HepG2 (cell line): ENCODE measurements around the gene OR4Q2. TPM values are rescaled to one million over a fixed set of nuclear protein-coding genes. Genes with fewer than 3 reads are reported as not detected.

Source experiments
- ATAC-seq: fragments of 200-7000 bp; cut with Tn5 transposase; 3 replicates; pipeline ENCODE4 v1.9.1; 2020; ENCODE audit warnings: mild to moderate bottlenecking, moderate library complexity
- BruUV-seq: library from RNA; stranded (reverse); fragments of 400-500 nt; replicated peaks from 2 replicates; lab custom pipeline; 2021; lab: Mats Ljungman, UMichigan
- CTCF ChIA-PET: fragments of 300-600 bp; formaldehyde crosslinking; extraction: SDS; loops from one replicate; lab custom pipeline; 2021; ENCODE audit warnings: low total read pairs, inconsistent platforms, low intra/inter-chr PET ratio; lab: Yijun Ruan, JAX
- POLR2A ChIA-PET: fragments of 350-600 bp; sonication (Branson Sonifier 250); formaldehyde crosslinking; loops from one replicate; lab custom pipeline; 2020; ENCODE audit warnings: antibody characterized with exemption, inconsistent platforms; lab: Yijun Ruan, JAX
- DNase-seq: peaks from one replicate; pipeline ENCODE4 v3.0.0-alpha.2; 2015; ENCODE audit warnings: low spot score
- FAIRE-seq: peaks from 3 replicates; lab custom pipeline; 2011; peaks lifted over from hg19 to GRCh38; lab: Jason Lieb, UNC
- H2AFZ ChIP-seq: one replicate; pipeline ENCODE4 v1.6.1; 2011; ENCODE audit warnings: low read length, inconsistent platforms
- H3K27ac ChIP-seq: fragments of 300-600 bp; 3 replicates; pipeline ENCODE4 v1.8.0; 2011; ENCODE audit warnings: mixed run types, mild to moderate bottlenecking, mixed read lengths, low read length, inconsistent platforms; ENCODE audit not compliant: insufficient read depth; ENCODE audit errors: extremely low read length
- H3K27me3 ChIP-seq, 2 experiments: fragments of 200-600 bp in 1 of 2; 2 replicates in 1 of 2; 3 replicates in 1 of 2; pipeline versions ENCODE4 v1.6.0 to v1.8.0; 2011; ENCODE audit warnings: low read length in 2 of 2, mild to moderate bottlenecking in 2 of 2, moderate library complexity in 2 of 2, inconsistent platforms in 1 of 2; ENCODE audit not compliant: insufficient read depth in 2 of 2, control insufficient read depth in 1 of 2
- H3K36me3 ChIP-seq, 2 experiments: fragments of 200-600 bp in 1 of 2; replicated peaks in 1 of 2; 2 replicates in 1 of 2; 3 replicates in 1 of 2; pipeline versions ENCODE4 v1.5.1 to v1.8.0; 2011; ENCODE audit warnings: low read length in 2 of 2, inconsistent platforms in 1 of 2; ENCODE audit not compliant: insufficient read depth in 2 of 2, control insufficient read depth in 1 of 2
- H3K4me1 ChIP-seq: 2 replicates; pipeline ENCODE4 v1.5.1; 2012; ENCODE audit warnings: low read length, inconsistent platforms; ENCODE audit not compliant: insufficient read depth
- H3K4me2 ChIP-seq: 2 replicates; pipeline ENCODE4 v1.6.0; 2011; ENCODE audit warnings: low read depth, low read length, inconsistent platforms
- H3K4me3 ChIP-seq, 3 experiments: fragments of 200-600 bp in 1 of 3; sonication (generic), shearing (Covaris generic) in 1 of 3; replicated peaks in 1 of 3; 2 replicates each; pipeline ENCODE4 v1.5.1; 2011 to 2016; ENCODE audit warnings: low read length in 3 of 3, inconsistent platforms in 2 of 3, low read depth in 2 of 3, mild to moderate bottlenecking in 2 of 3, control low read depth in 1 of 3, mixed read lengths in 1 of 3; ENCODE audit not compliant: insufficient read depth in 1 of 3
- H3K79me2 ChIP-seq: one replicate; pipeline ENCODE4 v1.6.1; 2011; ENCODE audit warnings: low read length, inconsistent platforms; ENCODE audit not compliant: insufficient read depth
- H3K9ac ChIP-seq: 2 replicates; pipeline ENCODE4 v1.6.0; 2011; ENCODE audit warnings: mild to moderate bottlenecking, low read depth, low read length, inconsistent platforms; ENCODE audit not compliant: insufficient read depth
- H3K9me3 ChIP-seq: 2 replicates; pipeline ENCODE4 v1.5.1; 2012; ENCODE audit warnings: mild to moderate bottlenecking, low read length
- H4K20me1 ChIP-seq: 2 replicates; pipeline ENCODE4 v1.6.0; 2011; ENCODE audit warnings: inconsistent platforms, mild to moderate bottlenecking, low read length, moderate library complexity; ENCODE audit not compliant: insufficient read depth
- BORCS8-MEF2B ChIP-seq: sonication (generic); formaldehyde crosslinking; IDR thresholded peaks from 2 replicates; pipeline ENCODE4 v1.8.0; 2022; ENCODE audit warnings: mild to moderate bottlenecking, missing genetic modification reagents
- KLF13 ChIP-seq: sonication (generic); formaldehyde crosslinking; IDR thresholded peaks from 2 replicates; pipeline ENCODE4 v1.4.0; 2020; ENCODE audit warnings: mild to moderate bottlenecking, missing genetic modification reagents
- NCOA2 ChIP-seq: sonication (generic); formaldehyde crosslinking; IDR thresholded peaks from 2 replicates; pipeline ENCODE4 v1.8.0; 2022; ENCODE audit warnings: inconsistent platforms
- RCOR2 ChIP-seq: IDR thresholded peaks from 2 replicates; pipeline ENCODE4 v1.6.1; 2016; ENCODE audit warnings: missing biosample characterization, missing genetic modification reagents
- TGIF2 ChIP-seq: IDR thresholded peaks from 2 replicates; pipeline ENCODE4 v1.6.1; 2016; ENCODE audit warnings: control low read depth, missing compliant biosample characterization
- ZFP36 ChIP-seq: fragments of 150-350 bp; IDR thresholded peaks from 2 replicates; pipeline ENCODE4 v1.6.1; 2018; ENCODE audit warnings: borderline replicate concordance, low read length, low read depth; ENCODE audit not compliant: partially characterized antibody
- ZNF282 ChIP-seq: fragments of 450-650 bp; IDR thresholded peaks from 2 replicates; pipeline ENCODE4 v1.6.1; 2018; ENCODE audit not compliant: partially characterized antibody
- ZNF432 ChIP-seq: sonication (generic); formaldehyde crosslinking; IDR thresholded peaks from 2 replicates; pipeline ENCODE4 v1.5.0; 2020; ENCODE audit warnings: missing genetic modification reagents, mild to moderate bottlenecking, borderline replicate concordance
- ZNF558 ChIP-seq: sonication (generic); formaldehyde crosslinking; IDR thresholded peaks from 2 replicates; pipeline ENCODE4 v1.9.0; 2022; ENCODE audit warnings: mild to moderate bottlenecking, missing genetic modification reagents, borderline replicate concordance
- ZNF563 ChIP-seq: sonication (generic); formaldehyde crosslinking; IDR thresholded peaks from 2 replicates; pipeline ENCODE4 v1.8.0; 2022; ENCODE audit warnings: mild to moderate bottlenecking, moderate library complexity, missing genetic modification reagents
- ZNF709 ChIP-seq: sonication (generic); formaldehyde crosslinking; IDR thresholded peaks from 2 replicates; pipeline ENCODE4 v1.5.0; 2020; ENCODE audit warnings: mild to moderate bottlenecking, missing genetic modification reagents
- WGBS: methylation state at CpG from one replicate; pipeline ENCODE4 v1.1.6; 2017; ENCODE audit warnings: low lambda C conversion rate; 5-methylcytosine and 5-hydroxymethylcytosine counted together
- in situ Hi-C: cut with HindIII; loops from 2 replicates; pipeline ENCODE4 v1.10.0; 2017; ENCODE audit warnings: low pct_unique_long_range_greater_than_20kb; ENCODE audit not compliant: extremely low pct_ligation_motif_present
- intact Hi-C: fragments of 100-400 bp; cut with micrococcal nuclease; formaldehyde crosslinking; loops from one replicate; pipeline ENCODE4 v1.10.0; 2022; ENCODE audit not compliant: unreplicated experiment
- polyA plus RNA-seq, 8 experiments: library from polyadenylated mRNA; depleted of rRNA in 3 of 8; stranded (reverse) in 7 of 8; unstranded in 1 of 8; fragments of >200 nt; fragmentation: Illumina TruSeq in 4 of 8; extraction: Trizol in 4 of 8; gene quantifications; 2 replicates each; pipeline versions ENCODE4 v1.2.1 to v1.2.3, GENCODE V29; 2011 to 2016; ENCODE audit warnings: low read depth in 4 of 8, missing spikeins in 1 of 8, mixed read lengths in 1 of 8; ENCODE audit not compliant: insufficient read depth in 1 of 8
- total RNA-seq, 5 experiments: library from RNA; depleted of rRNA; stranded (reverse); fragments of >200 nt; fragmentation: Illumina TruSeq; extraction: Trizol; gene quantifications; 2 replicates each; pipeline ENCODE4 v1.2.3, GENCODE V29; 2016; ENCODE audit warnings: low read depth in 1 of 5
- TF ChIP-seq, protein P1 (sequence below): fragments of 450-650 bp; IDR thresholded peaks from 2 replicates; pipeline ENCODE4 v1.6.1; 2017
- TF ChIP-seq, protein P2 (sequence below): sonication (generic); formaldehyde crosslinking; IDR thresholded peaks from 2 replicates; pipeline ENCODE4 v1.4.0; 2020; ENCODE audit warnings: missing genetic modification reagents
- TF ChIP-seq, protein P3 (sequence below): sonication (generic); formaldehyde crosslinking; IDR thresholded peaks from 2 replicates; pipeline ENCODE4 v1.5.0; 2020; ENCODE audit warnings: mild to moderate bottlenecking, low read depth, missing genetic modification reagents, borderline replicate concordance
- TF ChIP-seq, protein P4 (sequence below), 2 experiments: sonication (generic) in 1 of 2; formaldehyde crosslinking in 1 of 2; IDR thresholded peaks; 2 replicates each; pipeline versions ENCODE4 v1.5.1 to v1.6.1; 2011 to 2020; ENCODE audit warnings: borderline replicate concordance in 1 of 2, low read depth in 1 of 2, low read length in 1 of 2, mild to moderate bottlenecking in 1 of 2, missing genetic modification reagents in 1 of 2, moderate library complexity in 1 of 2
- TF ChIP-seq, protein P5 (sequence below): sonication (generic); formaldehyde crosslinking; conservative IDR thresholded peaks from 2 replicates; pipeline ENCODE4 v1.8.0; 2022; ENCODE audit warnings: mild to moderate bottlenecking, moderate library complexity, missing genetic modification reagents
- TF ChIP-seq, protein P6 (sequence below): sonication (generic); formaldehyde crosslinking; IDR thresholded peaks from 2 replicates; pipeline ENCODE4 v1.5.1; 2020; ENCODE audit warnings: missing genetic modification reagents, mild to moderate bottlenecking, borderline replicate concordance

Gene OR4Q2
- total and polyA plus RNA-seq, 2 of the 13 experiments (the other 11 are each of a cell fraction or from before 2014, with no cell fraction given), result not detected

DNA sequence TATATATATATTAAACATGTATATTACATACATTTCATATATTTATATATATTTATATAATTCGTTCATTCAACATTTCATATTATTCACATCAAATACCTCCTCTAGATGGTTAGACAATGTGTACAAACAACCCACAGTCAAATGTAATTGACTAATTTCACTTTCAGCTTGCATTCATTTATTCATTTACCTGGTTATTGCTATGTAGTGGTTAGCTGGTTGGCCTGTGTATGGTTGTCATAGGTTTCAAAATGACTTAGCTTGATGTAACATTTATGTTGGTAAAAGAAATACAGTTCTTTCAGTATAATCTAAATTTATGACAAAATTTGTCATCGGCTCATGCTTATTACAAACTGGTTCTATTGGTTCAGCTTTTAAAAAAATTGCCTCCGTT lies 33.5 kb downstream of the OR4Q2 start (continued):
- TF ChIP-seq, protein P1, sequence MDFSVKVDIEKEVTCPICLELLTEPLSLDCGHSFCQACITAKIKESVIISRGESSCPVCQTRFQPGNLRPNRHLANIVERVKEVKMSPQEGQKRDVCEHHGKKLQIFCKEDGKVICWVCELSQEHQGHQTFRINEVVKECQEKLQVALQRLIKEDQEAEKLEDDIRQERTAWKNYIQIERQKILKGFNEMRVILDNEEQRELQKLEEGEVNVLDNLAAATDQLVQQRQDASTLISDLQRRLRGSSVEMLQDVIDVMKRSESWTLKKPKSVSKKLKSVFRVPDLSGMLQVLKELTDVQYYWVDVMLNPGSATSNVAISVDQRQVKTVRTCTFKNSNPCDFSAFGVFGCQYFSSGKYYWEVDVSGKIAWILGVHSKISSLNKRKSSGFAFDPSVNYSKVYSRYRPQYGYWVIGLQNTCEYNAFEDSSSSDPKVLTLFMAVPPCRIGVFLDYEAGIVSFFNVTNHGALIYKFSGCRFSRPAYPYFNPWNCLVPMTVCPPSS, result no peak
- TF ChIP-seq ZNF563 (no peak), ZNF558 (CRISPR knock-in tag) (no peak), KLF13 (CRISPR knock-in tag) (no peak), ZNF432 (CRISPR knock-in tag) (no peak), RCOR2 (CRISPR knock-in tag) (no peak), ZNF709 (CRISPR knock-in tag) (no peak)
- TF ChIP-seq, protein P2, sequence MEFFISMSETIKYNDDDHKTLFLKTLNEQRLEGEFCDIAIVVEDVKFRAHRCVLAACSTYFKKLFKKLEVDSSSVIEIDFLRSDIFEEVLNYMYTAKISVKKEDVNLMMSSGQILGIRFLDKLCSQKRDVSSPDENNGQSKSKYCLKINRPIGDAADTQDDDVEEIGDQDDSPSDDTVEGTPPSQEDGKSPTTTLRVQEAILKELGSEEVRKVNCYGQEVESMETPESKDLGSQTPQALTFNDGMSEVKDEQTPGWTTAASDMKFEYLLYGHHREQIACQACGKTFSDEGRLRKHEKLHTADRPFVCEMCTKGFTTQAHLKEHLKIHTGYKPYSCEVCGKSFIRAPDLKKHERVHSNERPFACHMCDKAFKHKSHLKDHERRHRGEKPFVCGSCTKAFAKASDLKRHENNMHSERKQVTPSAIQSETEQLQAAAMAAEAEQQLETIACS, result no peak
- TF ChIP-seq, protein P3, sequence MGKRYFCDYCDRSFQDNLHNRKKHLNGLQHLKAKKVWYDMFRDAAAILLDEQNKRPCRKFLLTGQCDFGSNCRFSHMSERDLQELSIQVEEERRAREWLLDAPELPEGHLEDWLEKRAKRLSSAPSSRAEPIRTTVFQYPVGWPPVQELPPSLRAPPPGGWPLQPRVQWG (CRISPR knock-in tag), result no peak

DNA sequence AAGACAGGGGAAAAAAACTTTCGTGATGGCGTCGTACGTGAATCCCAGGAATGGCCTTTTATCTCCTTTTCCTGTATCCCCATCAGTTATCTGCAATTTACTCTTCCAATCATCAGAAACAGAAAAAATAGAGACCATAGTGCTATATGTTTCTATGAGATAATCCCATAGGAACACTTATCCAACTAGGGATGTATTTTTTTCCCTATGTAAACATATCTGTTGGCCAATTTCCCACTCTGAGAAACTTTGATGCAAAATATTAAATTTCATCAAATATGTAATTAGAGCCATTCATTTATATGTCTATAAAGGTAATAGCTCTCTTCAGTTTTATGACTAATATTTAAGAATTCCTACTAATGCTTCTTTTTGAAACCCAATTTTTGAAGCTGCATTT lies 34.0 kb downstream of the OR4Q2 start, which contains the start of gene OR4K13:
Gene OR4K13 (minus strand): TSS at position 101 of the 400 bp plus-strand sequence. CDS start 1,280 bp downstream, outside the sequence.
- Histone ChIP-seq H2AFZ (no peak within 1 kb of the TSS), H3K9ac (no peak within 1 kb of the TSS), H3K4me2 (no peak within 1 kb of the TSS), H3K9me3 (no peaks in the 10 kb centered on the region), H3K36me3 (no peaks in the 10 kb centered on the region), H3K27me3 (no peaks in the 10 kb centered on the region), H3K4me1 (no peaks in the 10 kb centered on the region), H3K4me3 (no peak within 1 kb of the TSS), H4K20me1 (no peaks in the 10 kb centered on the region), H3K79me2 (no peaks in the 10 kb centered on the region), H3K27ac (no peak within 1 kb of the TSS)
- FAIRE-seq (no peak), DNase-seq (no peak), ATAC-seq (no peak)
- in situ Hi-C loops (no loop called here), intact Hi-C loops (no loop called here)
- POLR2A ChIA-PET, result no interaction called here
- BruUV-seq, result no TSS peak
- CTCF ChIA-PET, result no interaction called here
- WGBS, result 4% methylated on average over 4 of the region's 4 CpGs
- TF ChIP-seq ZFP36 (no peak), BORCS8-MEF2B (no peak), NCOA2 (CRISPR knock-in tag) (no peak), ZNF282 (no peak), TGIF2 (CRISPR knock-in tag) (no peak)
- TF ChIP-seq, protein P4, sequence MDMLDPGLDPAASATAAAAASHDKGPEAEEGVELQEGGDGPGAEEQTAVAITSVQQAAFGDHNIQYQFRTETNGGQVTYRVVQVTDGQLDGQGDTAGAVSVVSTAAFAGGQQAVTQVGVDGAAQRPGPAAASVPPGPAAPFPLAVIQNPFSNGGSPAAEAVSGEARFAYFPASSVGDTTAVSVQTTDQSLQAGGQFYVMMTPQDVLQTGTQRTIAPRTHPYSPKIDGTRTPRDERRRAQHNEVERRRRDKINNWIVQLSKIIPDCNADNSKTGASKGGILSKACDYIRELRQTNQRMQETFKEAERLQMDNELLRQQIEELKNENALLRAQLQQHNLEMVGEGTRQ (IDR thresholded peaks at IDR 0.05; ENCODE audit: low read depth, low read length), result no peak
- TF ChIP-seq, protein P4 (CRISPR knock-in tag; IDR thresholded peaks at IDR 0.05; ENCODE audit: borderline replicate concordance), result no peak
- TF ChIP-seq, protein P5, sequence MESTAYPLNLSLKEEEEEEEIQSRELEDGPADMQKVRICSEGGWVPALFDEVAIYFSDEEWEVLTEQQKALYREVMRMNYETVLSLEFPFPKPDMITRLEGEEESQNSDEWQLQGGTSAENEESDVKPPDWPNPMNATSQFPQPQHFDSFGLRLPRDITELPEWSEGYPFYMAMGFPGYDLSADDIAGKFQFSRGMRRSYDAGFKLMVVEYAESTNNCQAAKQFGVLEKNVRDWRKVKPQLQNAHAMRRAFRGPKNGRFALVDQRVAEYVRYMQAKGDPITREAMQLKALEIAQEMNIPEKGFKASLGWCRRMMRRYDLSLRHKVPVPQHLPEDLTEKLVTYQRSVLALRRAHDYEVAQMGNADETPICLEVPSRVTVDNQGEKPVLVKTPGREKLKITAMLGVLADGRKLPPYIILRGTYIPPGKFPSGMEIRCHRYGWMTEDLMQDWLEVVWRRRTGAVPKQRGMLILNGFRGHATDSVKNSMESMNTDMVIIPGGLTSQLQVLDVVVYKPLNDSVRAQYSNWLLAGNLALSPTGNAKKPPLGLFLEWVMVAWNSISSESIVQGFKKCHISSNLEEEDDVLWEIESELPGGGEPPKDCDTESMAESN, result no peak
- TF ChIP-seq, protein P6, sequence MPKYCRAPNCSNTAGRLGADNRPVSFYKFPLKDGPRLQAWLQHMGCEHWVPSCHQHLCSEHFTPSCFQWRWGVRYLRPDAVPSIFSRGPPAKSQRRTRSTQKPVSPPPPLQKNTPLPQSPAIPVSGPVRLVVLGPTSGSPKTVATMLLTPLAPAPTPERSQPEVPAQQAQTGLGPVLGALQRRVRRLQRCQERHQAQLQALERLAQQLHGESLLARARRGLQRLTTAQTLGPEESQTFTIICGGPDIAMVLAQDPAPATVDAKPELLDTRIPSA, result no peak
